Superior temporal gyrus (tissue), 1 donor: ENCODE data around the gene PRR14L.
"Not testable (repeated sequence)": the region's sequence is repeated elsewhere in the genome, so short reads cannot be mapped to it uniquely, and the experiment has no call there.

Experiments
- DNase-seq: peaks from one replicate; pipeline ENCODE4 v3.0.0-alpha.2; 2016; ENCODE audit errors: extremely low spot score

PRR14L gene

GRCh38 chr22:31740314-31740713, 9.6 kb downstream of the PRR14L start:
- not testable (repeated sequence) for DNase-seq

DNA sequence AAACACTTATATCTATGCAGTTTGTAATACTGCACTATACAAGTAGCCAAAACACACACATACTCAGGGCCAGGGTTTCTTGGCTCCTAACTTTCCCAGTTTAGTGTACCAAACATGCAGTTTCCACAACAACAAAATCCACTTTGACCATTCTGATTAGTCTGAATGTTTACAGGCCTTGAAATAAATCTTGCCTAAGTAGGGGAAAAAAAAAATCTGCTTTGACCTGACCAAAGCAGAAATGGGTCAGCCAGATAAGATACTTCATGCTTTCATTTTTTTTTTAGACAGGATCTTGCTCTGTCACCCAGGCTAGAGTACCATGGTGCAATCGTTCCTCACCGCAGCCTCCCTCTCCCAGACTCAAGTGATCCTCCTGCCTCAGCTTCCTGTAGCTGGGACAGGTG, 10.1 kb downstream of the PRR14L start:
- DNase-seq, result no peak

GRCh38 chr22:31738566-31738965, 11.4 kb downstream of the PRR14L start:
- DNase-seq, result no peak

DNA sequence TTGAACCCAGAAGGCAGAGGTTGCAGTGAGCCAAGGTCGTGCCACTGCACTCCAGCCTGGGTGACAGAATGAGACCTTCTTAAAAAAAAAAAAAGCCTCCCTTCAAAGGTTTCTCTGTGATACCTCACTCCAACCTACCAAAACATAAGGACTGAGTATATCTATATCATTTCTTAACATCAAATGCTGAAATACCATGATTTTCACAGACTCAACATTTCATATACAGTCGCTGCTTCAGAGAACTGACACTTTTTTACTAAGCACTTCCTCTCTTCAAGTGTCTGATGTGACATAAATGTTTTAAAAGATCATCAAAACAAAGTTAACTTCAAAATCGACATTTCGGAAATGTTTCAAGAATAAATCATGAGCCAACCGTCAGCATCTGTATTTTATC, 12.0 kb downstream of the PRR14L start:
- DNase-seq, result no peak

DNA sequence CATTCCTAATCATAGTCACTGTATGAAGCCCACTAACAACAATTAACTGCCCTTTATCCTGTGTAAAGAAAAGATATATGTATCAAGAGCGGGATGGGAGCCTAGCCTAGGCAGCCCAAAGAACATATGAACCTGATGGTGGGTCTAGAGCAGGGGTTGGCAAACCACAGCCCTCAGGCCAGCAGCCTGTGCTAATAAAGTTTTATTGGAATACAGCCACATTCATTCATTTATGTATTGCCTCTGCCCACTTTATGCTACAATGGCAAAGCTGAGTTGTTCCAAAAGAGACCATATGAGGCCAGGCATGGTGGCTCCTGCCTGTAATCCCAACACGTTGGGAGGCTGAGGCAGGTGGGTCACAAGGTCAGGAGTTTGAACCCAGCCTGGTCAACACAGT, 13.5 kb downstream of the PRR14L start:
- no peak for DNase-seq

GRCh38 chr22:31734512-31734911, 15.4 kb downstream of the PRR14L start:
- DNase-seq, result no peak

- no peak for DNase-seq
These were observed 16.3 kb downstream of the PRR14L start for GRCh38 chr22:31733580-31734079.

DNA sequence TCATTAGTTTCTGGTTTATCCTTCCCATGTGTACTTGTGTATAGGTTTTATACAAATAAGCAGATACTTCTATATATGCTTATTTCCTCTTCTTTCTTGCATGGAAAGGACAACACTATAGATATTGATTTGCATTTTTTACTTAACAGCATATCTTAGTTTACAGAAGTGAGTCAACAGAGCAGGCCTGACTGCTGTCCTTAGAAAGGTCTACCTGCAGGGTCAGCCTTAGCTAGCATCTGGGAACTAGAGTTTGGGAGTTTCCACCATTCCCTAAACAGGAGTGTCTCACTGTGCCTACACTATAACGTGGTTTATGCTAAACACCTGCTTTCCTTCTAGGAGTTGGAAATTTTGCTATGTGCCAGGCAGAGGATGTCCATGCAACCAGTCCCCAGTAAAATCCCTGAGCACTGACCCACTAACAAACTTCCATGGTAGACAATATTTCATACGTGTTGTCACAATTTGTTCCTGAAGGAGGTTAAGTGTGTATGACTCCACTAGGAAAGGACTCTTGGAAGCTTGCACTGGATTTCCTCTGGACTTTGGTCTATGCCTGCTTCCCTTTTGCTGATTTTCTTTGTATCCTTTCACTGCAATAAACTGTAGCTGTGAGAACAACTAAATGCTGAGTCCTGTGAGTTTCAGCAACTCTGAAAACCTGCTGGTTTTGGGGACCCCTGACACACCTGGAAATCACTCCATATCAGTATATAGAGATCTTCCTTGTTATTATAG, 17.7 kb downstream of the PRR14L start:
- no peak for DNase-seq

DNA sequence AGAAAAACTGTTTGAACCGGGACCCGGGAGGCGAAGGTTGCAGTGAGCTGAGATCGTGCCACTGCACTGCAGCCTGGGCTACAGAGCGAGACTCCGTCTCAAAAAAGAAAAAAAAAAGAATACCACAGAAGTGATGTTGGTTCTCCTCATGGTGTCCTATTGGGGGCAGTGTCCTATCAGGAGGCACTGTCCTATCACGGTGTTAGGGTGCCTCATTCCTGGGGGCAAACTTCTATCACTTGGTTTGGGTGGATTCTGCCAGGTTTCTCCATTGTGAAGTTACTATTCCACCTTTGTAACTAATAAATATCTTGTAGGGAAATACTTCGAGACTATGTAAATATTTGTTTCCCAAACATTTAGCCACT, 19.6 kb downstream of the PRR14L start:
- DNase-seq, result no peak

DNA sequence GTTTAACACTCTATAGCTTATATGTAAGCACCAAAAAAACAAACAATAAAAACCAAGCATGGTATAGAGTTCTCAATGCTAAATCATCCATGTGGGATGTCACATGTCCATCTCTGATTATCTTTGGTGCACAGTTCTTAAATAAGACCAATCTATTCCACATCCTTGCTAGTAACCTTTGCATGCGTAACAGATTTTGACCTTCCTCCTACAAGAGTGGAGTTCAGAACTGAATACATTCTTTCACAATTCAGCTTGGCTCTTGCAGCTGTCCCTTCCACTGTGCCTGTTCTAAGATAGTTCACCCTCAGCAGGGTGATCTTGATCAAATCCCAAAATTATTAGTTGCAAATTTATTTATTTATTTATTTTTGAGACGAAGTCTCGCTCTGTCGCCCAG, 21.1 kb downstream of the PRR14L start:
- DNase-seq, result no peak

DNA sequence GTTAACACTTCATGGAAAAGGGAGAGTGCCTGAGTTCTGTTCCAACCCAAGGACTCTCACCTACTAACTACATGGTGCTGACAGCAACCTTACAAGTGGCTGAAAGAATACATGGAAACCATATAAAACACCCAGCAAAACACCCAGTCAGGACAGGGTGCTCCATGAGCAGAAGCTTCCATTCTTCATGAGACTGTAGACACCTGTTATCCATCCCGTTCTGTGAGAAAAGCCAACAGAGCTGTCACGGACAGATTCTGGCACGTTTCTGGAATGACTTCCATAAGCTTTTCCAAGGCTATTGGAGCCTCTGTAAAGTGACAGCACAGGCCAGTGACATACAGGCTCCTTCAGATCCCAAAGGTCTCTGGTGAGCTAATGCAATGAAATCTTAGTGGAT, 23.2 kb downstream of the PRR14L start:
- no peak for DNase-seq

GRCh38 chr22:31723723-31724122, 26.2 kb downstream of the PRR14L start:
- no peak for DNase-seq

GRCh38 chr22:31719850-31720471, 30.0 kb downstream of the PRR14L start:
- no peak for DNase-seq

DNA sequence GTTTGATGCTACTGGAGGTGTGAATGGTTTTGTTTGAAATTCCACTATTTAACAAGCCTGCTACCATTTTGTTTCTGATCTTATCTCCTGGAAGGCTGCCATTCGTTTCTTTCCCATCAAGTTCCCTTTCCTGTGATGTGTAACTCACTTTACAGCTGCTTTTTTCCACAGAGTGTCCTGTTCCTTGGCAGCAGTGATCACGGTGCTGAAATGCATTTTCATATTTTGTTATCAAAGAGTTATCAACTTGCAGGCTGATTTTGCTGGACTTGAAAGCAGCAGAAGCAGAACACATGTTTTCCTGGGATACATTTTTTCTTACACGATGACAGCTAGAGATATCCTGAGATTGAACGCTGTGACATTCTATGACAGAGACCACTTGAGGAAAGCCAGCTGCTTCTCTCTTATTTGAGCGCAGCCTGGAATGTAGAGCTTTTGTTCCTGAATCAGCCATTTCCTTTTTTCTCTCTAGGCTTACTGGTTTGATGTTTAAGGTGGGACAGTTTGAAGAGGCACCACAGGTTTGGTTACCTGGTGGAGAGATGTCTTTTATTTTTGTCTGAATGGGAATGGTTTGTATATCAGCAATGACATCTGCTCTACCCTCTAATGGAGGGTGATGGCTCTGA, 34.7 kb downstream of the PRR14L start:
- DNase-seq, result no peak

GRCh38 chr22:31711226-31711625, 38.7 kb downstream of the PRR14L start:
- not testable (repeated sequence) for DNase-seq

DNA sequence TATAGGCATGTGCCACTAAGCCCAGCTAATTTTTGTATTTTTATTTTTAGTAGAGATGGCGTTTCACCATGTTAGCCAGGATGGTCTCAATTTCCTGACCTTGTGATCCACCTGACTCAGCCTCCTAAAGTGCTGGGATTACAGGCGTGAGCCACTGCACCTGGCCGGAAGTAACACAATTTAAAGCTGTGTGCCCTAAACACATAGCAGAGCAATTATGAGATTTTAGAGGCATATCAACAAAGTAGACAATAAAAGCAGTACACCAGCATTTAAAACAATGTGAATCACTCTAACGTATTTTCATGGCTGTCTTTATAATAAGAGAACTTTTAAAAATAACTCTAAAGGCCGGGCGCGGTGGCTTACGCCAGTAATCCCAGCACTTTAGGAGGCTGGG, 42.4 kb downstream of the PRR14L start:
- DNase-seq, result no peak

DNA sequence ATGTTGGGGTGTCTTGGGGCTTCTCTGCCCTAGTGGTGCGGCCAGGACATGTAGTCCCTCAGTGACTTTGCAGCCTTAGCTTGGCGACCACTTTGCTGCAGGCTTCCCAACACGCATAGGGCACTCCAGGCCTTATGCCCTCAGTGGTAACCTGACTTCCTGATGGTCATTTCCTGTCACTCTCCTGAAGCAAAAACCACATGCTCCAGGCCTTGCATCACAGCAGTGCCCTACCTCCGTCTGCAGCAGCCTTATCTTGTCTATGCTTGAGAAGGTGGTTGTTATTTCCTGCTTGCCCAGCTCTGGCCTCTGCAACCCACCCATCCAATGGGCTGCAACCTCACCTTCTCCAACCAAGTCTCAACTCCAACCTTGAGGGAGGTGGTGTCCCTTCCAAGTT, 54.5 kb downstream of the PRR14L start:
- DNase-seq, result no peak

- DNase-seq, result not testable (repeated sequence)
These were observed 55.9 kb downstream of the PRR14L start for GRCh38 chr22:31694046-31694445.

- no peak for DNase-seq
These were observed 57.6 kb downstream of the PRR14L start for GRCh38 chr22:31692186-31692886.

- DNase-seq, result no peak
These were observed 58.5 kb downstream of the PRR14L start for GRCh38 chr22:31691408-31691807.

GRCh38 chr22:31683181-31684105, 66.5 kb downstream of the PRR14L start:
- no peak for DNase-seq
